ENCODE results near the gene NOTO.

NOTO gene

DNA sequence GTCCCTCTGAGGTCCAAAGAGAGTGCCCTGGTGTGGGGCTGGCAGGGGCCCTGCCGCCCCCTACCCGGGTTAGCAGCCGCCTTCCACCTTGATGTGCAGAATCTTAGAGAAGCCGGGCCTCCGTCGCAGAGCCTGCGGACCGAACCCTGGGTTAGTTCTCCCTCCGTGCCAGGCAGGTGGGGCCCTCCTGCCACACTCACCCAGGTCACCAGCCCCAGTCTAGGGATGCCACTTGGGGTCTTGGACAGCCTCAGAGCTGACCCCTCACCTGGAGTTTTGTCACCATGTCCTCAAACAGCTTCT is 56.5 kb downstream of the NOTO start:
- no peak for DNase-seq

GRCh38 chr2:73259276-73259675 is 56.9 kb downstream of the NOTO start:
- DNase-seq, result no peak

DNA sequence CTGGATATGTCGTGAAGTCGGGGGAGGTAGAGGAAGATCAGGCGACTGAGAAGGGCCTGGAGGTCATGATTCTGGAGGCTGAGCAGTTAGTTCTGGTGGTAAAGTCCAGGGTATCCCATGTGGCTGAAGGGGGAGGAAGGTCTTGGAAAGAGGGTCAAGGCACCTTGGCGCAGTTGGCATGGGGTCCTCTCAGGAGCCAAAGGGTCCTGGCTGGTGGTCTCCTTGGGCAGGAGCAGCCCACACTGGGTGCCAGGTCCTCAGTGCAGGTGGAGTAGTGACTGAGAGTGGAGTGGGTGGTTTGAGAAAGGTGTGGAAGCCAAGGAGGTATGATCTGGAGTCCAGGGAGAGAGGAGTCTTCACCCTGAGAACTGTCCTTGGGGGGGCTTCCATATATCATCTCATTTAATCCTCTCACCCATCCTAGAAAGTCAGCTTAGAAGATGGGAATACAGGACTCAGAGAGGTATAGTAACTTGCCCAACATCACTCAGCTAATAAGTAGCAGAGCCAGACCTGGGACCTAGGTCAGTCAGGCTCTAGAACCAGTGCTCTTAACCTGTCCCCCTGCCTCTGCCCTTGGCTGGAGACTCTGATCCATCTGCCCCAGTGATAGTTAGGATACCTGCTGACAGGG is 57.4 kb downstream of the NOTO start:
- no peak for DNase-seq

DNA sequence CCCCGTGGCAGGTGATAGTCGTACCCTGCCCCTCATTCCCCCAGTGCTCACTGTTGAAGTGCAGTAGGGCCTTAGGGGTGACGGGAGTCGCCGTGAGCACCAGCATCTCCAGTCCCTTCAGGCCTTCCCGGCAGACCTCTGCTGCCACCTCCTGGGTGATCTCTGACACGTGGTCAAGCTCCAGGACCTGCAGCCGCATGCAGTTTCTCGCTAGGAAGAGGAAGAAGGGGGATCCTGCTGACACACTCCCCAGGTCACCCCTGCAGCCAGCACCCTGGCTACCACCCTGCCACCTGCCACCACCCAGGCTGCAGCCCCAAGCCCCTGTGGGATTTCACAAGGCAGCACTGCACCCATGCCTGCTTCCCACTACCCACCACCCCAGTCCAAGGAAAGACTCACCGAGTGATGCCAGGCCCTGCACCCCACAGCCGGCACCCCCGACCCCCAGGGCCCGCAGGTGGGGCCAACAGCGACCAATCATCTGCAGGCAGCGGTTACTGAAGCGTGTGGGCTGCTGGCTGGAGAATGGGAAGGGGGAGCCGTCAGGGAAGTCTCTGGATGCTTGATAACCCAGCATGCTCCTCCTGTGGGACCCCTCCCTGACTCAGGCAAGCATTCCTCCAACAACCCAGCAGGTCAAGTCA is 58.1 kb downstream of the NOTO start:
- peak; percentile 36 to 56 (median 42) for DNase-seq

Data from suppressor macrophage treated with lipopolysaccharide for 1 hour (primary cell).